GM21528 (cell line): ENCODE measurements around the gene NYNRIN.

Source experiments
- ATAC-seq: cut with Tn5 transposase; IDR thresholded peaks from one replicate; pipeline ENCODE4 v1.9.1; 2021; ENCODE audit warnings: mild to moderate bottlenecking, moderate library complexity; ENCODE audit not compliant: unreplicated experiment, low FRiP score

The NYNRIN gene

GRCh38 chr14:24429395-24430142, 30.8 kb downstream of the NYNRIN start, which contains the start of the genes CBLN3 and KHNYN:
TSS of gene CBLN3 (minus strand) at chr14:24429668. CDS start at chr14:24429054, 614 bp downstream.
TSS of gene KHNYN (plus strand) at chr14:24429954. CDS start at chr14:24430731, 777 bp downstream.
- peak; percentile 84 for ATAC-seq

DNA sequence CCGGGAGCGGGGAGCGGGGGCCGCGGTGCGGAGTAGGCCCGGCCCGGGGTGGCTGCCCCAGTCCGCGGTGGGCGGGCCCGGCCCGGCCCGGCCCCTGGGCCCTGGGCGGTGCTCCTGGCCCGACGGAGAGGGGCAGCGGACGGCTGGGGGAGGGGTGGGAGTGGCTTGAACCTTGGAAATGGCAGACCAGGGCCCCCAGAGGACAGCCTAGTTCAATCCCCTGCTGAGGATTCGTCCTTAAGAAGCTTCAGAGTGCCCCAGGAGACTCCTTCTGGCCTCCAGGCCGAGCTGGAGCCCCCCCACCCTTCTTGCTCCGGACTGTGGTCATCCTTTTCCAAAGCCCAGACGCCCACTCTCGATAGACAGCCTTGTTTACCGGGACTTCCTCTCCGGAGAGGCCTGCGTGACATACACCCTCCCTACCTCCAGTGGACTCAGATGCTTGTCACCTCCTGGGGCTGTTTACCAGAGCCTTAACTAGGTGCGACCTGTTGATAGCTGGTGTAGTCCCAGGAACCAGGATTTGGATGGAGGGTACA, 31.4 kb downstream of the NYNRIN start:
- ATAC-seq, result peak; percentile 57

DNA sequence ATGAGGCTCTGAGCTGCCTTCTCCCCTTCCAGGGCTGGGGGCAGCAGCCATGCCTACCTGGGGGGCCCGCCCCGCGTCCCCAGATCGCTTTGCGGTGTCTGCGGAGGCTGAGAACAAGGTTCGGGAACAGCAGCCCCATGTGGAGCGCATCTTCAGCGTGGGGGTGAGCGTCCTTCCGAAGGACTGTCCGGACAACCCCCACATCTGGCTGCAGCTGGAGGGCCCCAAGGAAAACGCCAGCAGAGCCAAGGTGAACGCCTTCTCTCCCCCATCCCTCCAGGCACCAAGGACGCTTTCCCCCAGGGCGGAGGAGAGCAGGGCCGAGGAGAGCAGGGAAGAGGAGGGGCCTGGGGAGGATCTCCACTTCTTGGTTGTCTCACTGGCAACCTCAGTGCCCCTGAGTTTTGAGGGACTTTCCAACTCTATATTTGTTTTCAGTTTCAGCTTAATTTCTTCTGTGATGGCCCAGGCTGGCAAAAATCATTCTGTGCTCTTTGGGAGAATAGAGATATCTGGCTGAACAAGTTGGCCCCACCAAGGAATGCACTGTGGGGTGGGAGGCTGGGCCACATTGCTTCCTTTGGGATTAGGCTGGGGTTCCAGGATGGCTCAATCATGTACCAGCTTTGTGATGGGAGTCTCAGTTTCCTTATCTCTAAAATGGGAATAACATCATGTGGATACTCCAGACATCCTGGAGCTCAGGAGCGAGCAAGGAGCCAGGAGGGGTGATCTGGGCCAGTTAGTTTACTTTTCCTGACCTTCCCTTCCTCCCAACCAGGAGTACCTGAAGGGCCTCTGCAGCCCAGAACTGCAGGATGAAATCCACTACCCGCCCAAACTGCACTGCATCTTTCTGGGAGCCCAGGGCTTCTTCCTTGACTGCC, 32.1 kb downstream of the NYNRIN start:
- ATAC-seq, result no peak

DNA sequence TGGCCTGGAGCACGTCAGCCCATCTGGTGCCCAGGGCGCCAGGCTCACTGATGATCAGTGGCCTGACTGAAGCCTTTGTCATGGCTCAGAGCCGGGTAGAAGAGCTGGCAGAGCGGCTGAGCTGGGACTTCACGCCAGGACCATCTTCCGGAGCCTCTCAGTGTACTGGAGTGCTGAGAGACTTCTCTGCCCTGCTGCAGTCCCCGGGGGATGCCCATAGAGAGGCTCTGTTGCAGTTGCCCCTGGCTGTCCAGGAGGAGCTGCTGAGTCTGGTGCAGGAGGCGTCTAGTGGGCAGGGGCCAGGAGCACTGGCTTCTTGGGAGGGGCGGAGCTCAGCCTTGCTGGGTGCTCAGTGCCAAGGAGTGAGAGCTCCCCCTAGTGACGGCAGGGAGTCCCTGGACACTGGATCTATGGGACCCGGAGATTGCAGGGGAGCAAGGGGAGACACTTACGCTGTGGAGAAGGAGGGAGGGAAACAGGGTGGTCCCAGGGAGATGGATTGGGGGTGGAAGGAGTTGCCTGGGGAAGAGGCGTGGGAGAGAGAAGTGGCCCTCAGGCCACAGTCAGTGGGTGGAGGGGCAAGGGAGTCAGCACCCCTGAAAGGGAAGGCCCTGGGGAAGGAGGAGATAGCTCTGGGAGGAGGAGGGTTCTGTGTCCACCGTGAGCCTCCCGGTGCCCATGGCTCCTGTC, 32.9 kb downstream of the NYNRIN start:
- ATAC-seq, result peak; percentile 54

- ATAC-seq, result no peak
Measured at GRCh38 chr14:24432259-24433131, 33.7 kb downstream of the NYNRIN start.

GRCh38 chr14:24434036-24434435, 35.2 kb downstream of the NYNRIN start:
- ATAC-seq, result no peak

DNA sequence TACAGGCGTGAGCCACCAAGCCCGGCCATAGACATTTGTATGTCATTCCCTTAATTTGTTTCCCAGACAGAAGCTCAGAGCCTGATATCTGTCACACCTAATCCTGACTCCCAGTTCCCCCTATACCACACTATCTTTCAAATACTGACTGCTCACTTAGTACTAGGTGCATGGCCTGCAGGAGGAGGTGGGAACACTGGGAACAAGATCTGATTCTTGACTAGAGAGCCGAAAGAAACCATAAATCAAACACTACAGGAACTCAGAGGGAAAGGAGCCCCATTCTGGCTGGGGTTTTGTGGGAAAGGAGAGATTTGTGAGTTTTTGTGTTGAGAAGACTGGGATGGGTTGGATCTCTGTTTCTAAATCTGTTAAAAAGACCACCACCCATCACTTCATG, 35.9 kb downstream of the NYNRIN start:
- no peak for ATAC-seq

DNA sequence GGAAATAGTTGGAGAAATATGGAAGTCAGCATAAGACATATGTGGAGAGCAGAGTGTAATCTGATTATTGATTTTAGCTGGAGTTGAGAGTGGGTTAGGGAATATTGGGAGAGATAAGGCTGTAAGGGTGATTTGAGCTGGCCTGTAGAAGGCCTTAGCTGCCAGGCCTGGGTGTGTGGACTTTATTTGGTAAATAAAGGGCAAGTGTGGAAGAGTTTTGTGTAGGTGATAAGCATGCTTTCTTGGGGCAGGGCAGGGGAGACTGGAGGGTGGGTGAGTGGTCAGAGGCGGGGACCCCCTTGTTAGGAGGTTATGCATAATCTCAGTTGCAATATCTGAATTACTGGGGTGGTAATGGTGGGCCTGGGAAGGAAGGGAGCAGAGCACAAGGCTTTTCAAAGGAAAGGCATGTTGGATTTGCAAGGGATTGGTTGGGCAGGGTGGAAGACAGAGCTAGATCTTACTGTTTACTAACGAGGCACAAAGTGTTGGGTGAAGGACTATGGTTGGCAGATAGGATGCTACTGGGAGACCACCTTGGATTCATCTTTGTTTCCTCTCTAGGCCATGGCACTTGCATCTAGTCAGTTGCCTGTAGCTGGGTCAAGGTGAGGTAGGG, 36.5 kb downstream of the NYNRIN start:
- ATAC-seq, result no peak

- no peak for ATAC-seq
Measured at GRCh38 chr14:24435998-24436354, 37.2 kb downstream of the NYNRIN start.

GRCh38 chr14:24436355-24437019, 37.7 kb downstream of the NYNRIN start:
- ATAC-seq, result no peak

DNA sequence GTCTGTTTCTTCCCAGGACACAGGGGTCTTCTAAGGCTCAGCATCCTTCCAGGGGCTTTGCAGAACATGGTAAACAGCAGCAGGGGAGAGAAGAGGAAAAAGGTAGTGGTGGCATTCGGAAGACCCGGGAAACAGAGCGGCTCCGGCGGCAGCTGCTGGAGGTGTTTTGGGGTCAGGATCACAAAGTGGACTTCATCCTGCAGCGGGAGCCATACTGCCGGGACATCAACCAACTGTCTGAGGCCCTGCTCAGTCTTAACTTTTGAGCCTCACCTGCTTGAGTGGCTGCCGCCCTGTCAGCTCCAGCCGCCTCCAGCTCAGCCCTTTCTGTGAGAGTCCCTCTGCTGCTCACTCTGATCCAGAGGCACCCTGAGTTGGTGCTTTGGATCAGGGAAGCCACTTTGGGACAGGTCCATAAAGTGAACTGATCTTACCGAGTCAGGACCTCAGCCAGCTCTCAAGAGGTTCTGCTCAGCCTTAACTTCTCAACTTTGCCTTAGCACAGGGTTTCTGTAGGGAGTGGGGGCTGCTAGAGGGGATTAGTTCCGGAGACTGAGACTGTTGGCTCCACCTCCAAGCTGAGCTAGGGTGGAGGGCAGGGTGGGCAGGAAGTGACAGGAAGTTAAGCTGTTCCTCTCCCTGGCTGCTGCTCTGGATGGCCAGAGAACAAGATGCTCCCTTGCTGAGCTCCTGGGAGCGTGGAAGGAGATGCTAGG, 38.4 kb downstream of the NYNRIN start:
- no peak for ATAC-seq

DNA sequence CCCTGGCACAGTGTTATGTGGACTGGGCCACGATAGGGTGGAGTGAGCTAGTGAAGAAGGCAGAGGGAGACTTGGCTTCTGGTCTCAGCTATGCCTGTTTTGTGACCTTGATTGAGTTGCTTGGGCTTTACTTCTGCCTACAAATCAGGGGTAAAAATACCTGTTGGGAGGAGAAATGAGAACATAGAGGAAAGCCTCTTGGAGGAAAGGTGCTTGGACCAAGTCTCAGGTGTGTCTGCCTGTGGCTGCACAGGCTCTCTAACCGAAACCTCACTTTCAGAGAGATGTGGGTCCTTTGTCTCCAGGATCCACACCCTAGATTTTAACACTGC, 38.9 kb downstream of the NYNRIN start:
- ATAC-seq, result no peak

DNA sequence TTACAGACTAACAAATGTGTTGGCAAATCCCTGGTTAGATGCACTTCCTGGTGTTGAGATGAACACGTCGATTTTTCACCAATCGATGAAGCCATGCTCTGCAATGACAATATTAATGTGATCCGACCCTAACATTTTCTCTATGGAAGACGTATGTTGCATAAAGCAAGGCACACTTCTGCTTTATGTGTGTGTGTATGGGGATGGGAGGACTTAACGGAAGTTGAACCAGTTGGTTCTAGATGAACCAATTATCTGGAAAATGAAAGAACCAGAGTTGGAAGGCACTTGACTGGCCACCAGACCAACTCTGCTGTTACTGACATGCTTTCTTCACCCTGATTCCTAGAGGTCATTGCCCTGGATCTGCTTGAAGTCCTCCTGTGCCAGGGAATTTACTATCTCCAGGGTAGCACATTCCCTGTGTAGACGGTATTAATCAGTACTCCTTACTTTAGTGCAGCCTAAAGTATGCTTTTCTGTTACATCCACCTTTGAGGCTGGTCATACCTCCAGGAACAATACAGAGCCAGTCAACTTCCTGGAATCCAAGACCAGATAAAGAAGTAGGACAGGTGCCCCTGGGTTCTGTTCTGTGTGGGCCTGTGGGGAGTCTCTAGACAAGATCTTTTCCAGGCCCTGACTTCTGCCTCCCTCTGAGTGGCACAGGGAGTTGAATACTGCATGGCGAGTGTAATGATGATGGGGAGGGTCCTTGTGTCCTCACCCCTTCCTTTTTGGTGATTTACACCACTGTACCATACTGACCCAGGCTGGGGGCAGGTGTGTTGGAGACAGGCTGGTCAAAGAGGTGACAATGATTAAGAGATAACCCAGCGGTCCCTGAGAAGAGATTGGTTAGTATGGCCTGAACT, 39.7 kb downstream of the NYNRIN start:
- no peak for ATAC-seq

- no peak for ATAC-seq
Measured at GRCh38 chr14:24439257-24439656, 40.5 kb downstream of the NYNRIN start.

GRCh38 chr14:24439830-24440605, 41.2 kb downstream of the NYNRIN start:
- no peak for ATAC-seq

GRCh38 chr14:24440606-24441399, 42.0 kb downstream of the NYNRIN start:
- no peak for ATAC-seq
